PC-3 (cell line): ENCODE data around the gene NSMCE1. TPM values are rescaled to one million over a fixed set of nuclear protein-coding genes. Genes with fewer than 3 reads are reported as not detected.

ENCODE experiments used
- ATAC-seq: fragments of 200-7000 bp; cut with Tn5 transposase; 2 replicates; pipeline ENCODE4 v1.9.1; 2020; ENCODE audit warnings: mild to moderate bottlenecking, moderate library complexity
- BruUV-seq: library from RNA; stranded (reverse); fragments of 400-500 nt; replicated peaks from 2 replicates; lab custom pipeline; 2021; lab: Mats Ljungman, UMichigan
- CTCF ChIA-PET: fragments of 300-600 bp; sonication (Branson Sonifier 250); formaldehyde crosslinking; loops from one replicate; lab custom pipeline; 2022; ENCODE audit warnings: antibody characterized with exemption; lab: Charles Lee
- POLR2A ChIA-PET: fragments of 300-600 bp; sonication (Branson Sonifier 250); formaldehyde crosslinking; loops from one replicate; lab custom pipeline; 2022; ENCODE audit warnings: antibody characterized with exemption; ENCODE audit not compliant: unreplicated experiment; lab: Charles Lee
- DNase-seq: peaks from one replicate; pipeline ENCODE4 v3.0.0-alpha.2; 2015
- H2AFZ ChIP-seq: fragments of 300-600 bp; sonication (generic); 2 replicates; pipeline ENCODE4 v1.6.0; 2016; ENCODE audit warnings: antibody characterized with exemption, low read length
- H3F3A ChIP-seq: fragments of 300-600 bp; sonication (generic); one replicate; pipeline ENCODE4 v1.6.0; 2017; ENCODE audit warnings: antibody characterized with exemption, low read length, control low read depth, mild to moderate bottlenecking; ENCODE audit not compliant: unreplicated experiment
- H3K27ac ChIP-seq: fragments of 300-600 bp; sonication (generic); 2 replicates; pipeline ENCODE4 v1.5.1; 2016; ENCODE audit warnings: mild to moderate bottlenecking, low read length
- H3K27me3 ChIP-seq: fragments of 300-600 bp; sonication (generic); 2 replicates; pipeline ENCODE4 v1.6.1; 2016; ENCODE audit warnings: low read length, mixed read lengths
- H3K36me3 ChIP-seq: fragments of 300-600 bp; sonication (generic); 2 replicates; pipeline ENCODE4 v1.6.1; 2016; ENCODE audit warnings: low read depth, mixed run types, low read length, mixed read lengths
- H3K4me1 ChIP-seq: fragments of 300-600 bp; sonication (generic); 2 replicates; pipeline ENCODE4 v1.5.1; 2016; ENCODE audit warnings: low read length; ENCODE audit not compliant: insufficient read depth
- H3K4me2 ChIP-seq: fragments of 300-600 bp; sonication (generic); 2 replicates; pipeline ENCODE4 v1.6.0; 2016; ENCODE audit warnings: low read length
- H3K4me3 ChIP-seq: fragments of 300-600 bp; sonication (generic); 2 replicates; pipeline ENCODE4 v1.5.1; 2016; ENCODE audit warnings: mild to moderate bottlenecking, low read length, mixed read lengths
- H3K79me2 ChIP-seq: fragments of 300-600 bp; sonication (generic); 2 replicates; pipeline ENCODE4 v1.6.1; 2017; ENCODE audit warnings: low read length, mixed read lengths
- H3K9ac ChIP-seq: fragments of 300-600 bp; sonication (generic); 2 replicates; pipeline ENCODE4 v1.6.0; 2016; ENCODE audit warnings: mild to moderate bottlenecking, low read length
- H3K9me2 ChIP-seq: fragments of 300-600 bp; sonication (generic); replicated peaks from 2 replicates; pipeline ENCODE4 v1.6.1; 2016; ENCODE audit warnings: mixed run types, low read length, mixed read lengths
- H3K9me3 ChIP-seq: fragments of 300-600 bp; sonication (generic); 2 replicates; pipeline ENCODE4 v1.6.1; 2016; ENCODE audit warnings: low read length, mixed read lengths
- H4K20me1 ChIP-seq: fragments of 300-600 bp; sonication (generic); 2 replicates; pipeline ENCODE4 v1.6.1; 2016; ENCODE audit warnings: low read length, mixed read lengths
- CTCF ChIP-seq: fragments of 300-600 bp; sonication (generic); conservative IDR thresholded peaks from 2 replicates; pipeline ENCODE4 v1.5.1; 2017; ENCODE audit warnings: antibody characterized with exemption, low read depth, mild to moderate bottlenecking, low read length
- EZH2 ChIP-seq: fragments of 300-600 bp; sonication (generic); IDR thresholded peaks from one replicate; pipeline ENCODE4 v1.6.1; 2017; ENCODE audit warnings: antibody characterized with exemption, mild to moderate bottlenecking, low read length; ENCODE audit not compliant: unreplicated experiment
- EZH2phosphoT487 ChIP-seq: fragments of 300-600 bp; sonication (generic); IDR thresholded peaks from 2 replicates; pipeline ENCODE4 v1.6.1; 2018; ENCODE audit warnings: mild to moderate bottlenecking, antibody characterized with exemption, low read length, borderline replicate concordance
- intact Hi-C: fragments of 100-400 bp; cut with micrococcal nuclease; formaldehyde crosslinking; loops from 2 replicates; pipeline ENCODE4 v1.9.0; 2023
- total RNA-seq: library from RNA; depleted of rRNA; stranded (reverse); fragments of >200 nt; gene quantifications from 2 replicates; pipeline ENCODE4 v1.2.3, GENCODE V29; 2014

NSMCE1 gene
- total RNA-seq, 1 experiment from 2014 or later, result 32.5 TPM

DNA sequence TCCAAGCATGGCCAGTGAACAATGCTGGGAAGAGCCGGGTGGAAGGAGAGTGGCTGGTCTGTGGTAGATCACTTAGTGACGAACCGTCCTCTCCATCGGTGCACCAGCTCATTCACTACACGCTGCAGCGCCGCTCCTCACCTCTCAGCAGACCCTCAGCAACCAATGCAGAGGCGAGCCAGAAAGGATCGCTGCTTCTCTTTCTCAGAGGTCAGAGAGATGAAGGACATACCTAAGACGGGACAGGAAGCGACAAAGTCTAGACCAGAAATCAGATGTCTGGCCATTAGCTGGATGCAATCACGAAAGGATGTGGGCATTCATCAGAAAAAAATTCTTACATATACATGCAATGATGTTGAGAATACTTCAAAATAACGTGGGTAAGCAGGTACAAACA lies 26.9 kb downstream of the NSMCE1 start:
- Histone ChIP-seq H2AFZ (no peak overlapping the region), H3F3A (no peaks in the 10 kb centered on the region), H3K9me2 (no peaks in the 10 kb centered on the region), H4K20me1 (no peaks in the 10 kb centered on the region), H3K9me3 (no peaks in the 10 kb centered on the region), H3K4me1 (peaks cover 48% of the 10 kb centered on the region), H3K36me3 (no peaks in the 10 kb centered on the region), H3K4me3 (no peak overlapping the region), H3K9ac (no peak overlapping the region), H3K79me2 (peaks cover 22% of the 10 kb centered on the region), H3K27me3 (no peaks in the 10 kb centered on the region), H3K27ac (no peak overlapping the region), H3K4me2 (no peak overlapping the region)
- BruUV-seq, result no TSS peak
- intact Hi-C loops, result no loop called here
- ChIA-PET CTCF (no interaction called here), POLR2A (no interaction called here)
- TF ChIP-seq CTCF (no peak), EZH2phosphoT487 (no peak), EZH2 (no peak)
- ATAC-seq (no peak), DNase-seq (no peak)

- CTCF ChIA-PET, result no interaction called here
- peaks cover 22% of the 10 kb centered on the region for H3K79me2 ChIP-seq
- H3K9me2 ChIP-seq, result no peaks in the 10 kb centered on the region
- POLR2A ChIA-PET, result no interaction called here
- H2AFZ ChIP-seq, result no peak overlapping the region
- ATAC-seq (no peak), DNase-seq (peak; percentile 27)
- no peak overlapping the region for H3K27ac ChIP-seq
- BruUV-seq, result no TSS peak
- H3K9me3 ChIP-seq, result no peaks in the 10 kb centered on the region
- H3K4me1 ChIP-seq, result peaks cover 42% of the 10 kb centered on the region
- H3K4me3 ChIP-seq, result no peak overlapping the region
- TF ChIP-seq EZH2, result no peak
- TF ChIP-seq EZH2phosphoT487, result no peak
- no peak for TF ChIP-seq CTCF
- intact Hi-C loops, result no loop called here
- no peaks in the 10 kb centered on the region for H3K36me3 ChIP-seq
- H3K4me2 ChIP-seq, result no peak overlapping the region
- H3F3A ChIP-seq, result no peaks in the 10 kb centered on the region
- no peaks in the 10 kb centered on the region for H4K20me1 ChIP-seq
- no peaks in the 10 kb centered on the region for H3K27me3 ChIP-seq
- no peak overlapping the region for H3K9ac ChIP-seq
Measured at GRCh38 chr16:27240948-27241531, 27.5 kb downstream of the NSMCE1 start.

- no peak overlapping the region for H3K27ac ChIP-seq
- CTCF ChIA-PET, result no interaction called here
- intact Hi-C loops, result loop anchor here (5.0 kb wide), 1 partner anchor 72 kb away; the partner anchor contains the start of gene IL4R
Measured at GRCh38 chr16:27239906-27240655, 28.5 kb downstream of the NSMCE1 start.

More at GRCh38 chr16:27239906-27240655, 28.5 kb downstream of the NSMCE1 start:
- ATAC-seq (no peak), DNase-seq (no peak)
- H3K4me1 ChIP-seq, result peaks cover 41% of the 10 kb centered on the region
- POLR2A ChIA-PET, result no interaction called here
- no peaks in the 10 kb centered on the region for H3F3A ChIP-seq
- no peaks in the 10 kb centered on the region for H3K9me2 ChIP-seq
- H3K4me3 ChIP-seq, result no peak overlapping the region
- no peak overlapping the region for H2AFZ ChIP-seq
- H3K4me2 ChIP-seq, result no peak overlapping the region
- no peaks in the 10 kb centered on the region for H3K27me3 ChIP-seq
- H3K9ac ChIP-seq, result no peak overlapping the region
- peaks cover 20% of the 10 kb centered on the region for H3K79me2 ChIP-seq
- TF ChIP-seq EZH2phosphoT487, result no peak
- no peaks in the 10 kb centered on the region for H3K36me3 ChIP-seq
- no TSS peak for BruUV-seq
- no peaks in the 10 kb centered on the region for H4K20me1 ChIP-seq
- no peaks in the 10 kb centered on the region for H3K9me3 ChIP-seq
